Memory B cell (primary cell): ENCODE data around the gene ANO8.
"Not testable (repeated sequence)": the region's sequence is repeated elsewhere in the genome, so short reads cannot be mapped to it uniquely, and the experiment has no call there.

Experiments used
- ATAC-seq: fragments of 150-1000 bp; cut with Tn5 transposase; 2 replicates; pipeline ENCODE4 v1.10.0; 2021; ENCODE audit warnings: low read depth, mild to moderate bottlenecking, moderate library complexity
- DNase-seq, 2 donors: peaks; one replicate each; pipeline ENCODE4 v3.0.0; 2022; ENCODE audit warnings: low spot score in 2 of 2
- H3K27ac Mint-ChIP-seq: one replicate; pipeline ENCODE4 v1.8.0; 2022; ENCODE audit warnings: mild to moderate bottlenecking, moderate library complexity, mixed read lengths
- H3K27me3 Mint-ChIP-seq: one replicate; pipeline ENCODE4 v1.8.0; 2022; ENCODE audit warnings: mixed read lengths
- H3K36me3 Mint-ChIP-seq: one replicate; pipeline ENCODE4 v1.8.0; 2022; ENCODE audit warnings: mild to moderate bottlenecking, mixed read lengths
- H3K4me1 Mint-ChIP-seq: one replicate; pipeline ENCODE4 v1.8.0; 2022; ENCODE audit warnings: mixed read lengths
- H3K4me3 Mint-ChIP-seq: one replicate; pipeline ENCODE4 v1.8.0; 2022; ENCODE audit warnings: mild to moderate bottlenecking, moderate library complexity, mixed read lengths
- H3K9me3 Mint-ChIP-seq: one replicate; pipeline ENCODE4 v1.8.0; 2022; ENCODE audit warnings: mixed read lengths

Gene ANO8

GRCh38 chr19:17303167-17303939, 31.3 kb downstream of the ANO8 start, which contains the start of gene ABHD8:
Gene ABHD8, minus strand, starts transcription at chr19:17303425. Its CDS starts 1,809 bp downstream, at chr19:17301616.
- DNase-seq (peak; percentile 92 to 93), ATAC-seq (peak; percentile 67)
- peak within 1 kb of the TSS; percentile 37 for H3K27ac Mint-ChIP-seq
- H3K4me1 Mint-ChIP-seq: peaks cover 21% of the 10 kb centered on the region
- peak within 1 kb of the TSS; percentile 78 for H3K4me3 Mint-ChIP-seq
- no peaks in the 10 kb centered on the region for H3K27me3 Mint-ChIP-seq
- no peaks in the 10 kb centered on the region for H3K36me3 Mint-ChIP-seq
- no peaks in the 10 kb centered on the region for H3K9me3 Mint-ChIP-seq

- ATAC-seq: no peak
Measured at GRCh38 chr19:17302391-17303166, 32.1 kb downstream of the ANO8 start.

GRCh38 chr19:17300992-17301619, 33.5 kb downstream of the ANO8 start:
- Mint-ChIP-seq H3K27ac (no peak overlapping the region), H3K9me3 (no peaks in the 10 kb centered on the region), H3K4me3 (no peak overlapping the region), H3K36me3 (no peaks in the 10 kb centered on the region), H3K27me3 (no peaks in the 10 kb centered on the region), H3K4me1 (peaks cover 13% of the 10 kb centered on the region)
- ATAC-seq (no peak), DNase-seq (no peak)

More at GRCh38 chr19:17302391-17303166, 32.1 kb downstream of the ANO8 start:
- H3K4me3 Mint-ChIP-seq: peak overlapping the region; percentile 78
- H3K36me3 Mint-ChIP-seq: no peaks in the 10 kb centered on the region
- H3K9me3 Mint-ChIP-seq: no peaks in the 10 kb centered on the region
- DNase-seq: peak in 1 of 2 donors; percentile 55
- H3K27me3 Mint-ChIP-seq: no peaks in the 10 kb centered on the region
- no peak overlapping the region for H3K27ac Mint-ChIP-seq
- peaks cover 16% of the 10 kb centered on the region for H3K4me1 Mint-ChIP-seq

GRCh38 chr19:17296976-17297375, 37.7 kb downstream of the ANO8 start:
- DNase-seq (no peak), ATAC-seq (no peak)
- Mint-ChIP-seq H3K27ac (no peak overlapping the region), H3K27me3 (no peaks in the 10 kb centered on the region), H3K4me3 (no peak overlapping the region), H3K9me3 (no peaks in the 10 kb centered on the region), H3K36me3 (no peaks in the 10 kb centered on the region), H3K4me1 (peaks cover 4% of the 10 kb centered on the region)

GRCh38 chr19:17296273-17296672, 38.4 kb downstream of the ANO8 start:
- Mint-ChIP-seq H3K27me3 (no peaks in the 10 kb centered on the region), H3K9me3 (no peaks in the 10 kb centered on the region), H3K4me1 (peaks cover 5% of the 10 kb centered on the region), H3K4me3 (no peak overlapping the region), H3K36me3 (no peaks in the 10 kb centered on the region), H3K27ac (no peak overlapping the region)
- no peak for ATAC-seq
- DNase-seq: no peak

- H3K4me3 Mint-ChIP-seq, H3K4me1 Mint-ChIP-seq, H3K27ac Mint-ChIP-seq, DNase-seq, H3K9me3 Mint-ChIP-seq, ATAC-seq, H3K27me3 Mint-ChIP-seq, H3K36me3 Mint-ChIP-seq: not testable (repeated sequence)
Measured at GRCh38 chr19:17295551-17295950, 39.1 kb downstream of the ANO8 start.

GRCh38 chr19:17294051-17294891, 40.4 kb downstream of the ANO8 start:
- DNase-seq: peak; percentile 60 to 82
- peak; percentile 26 for ATAC-seq
- no peaks in the 10 kb centered on the region for H3K27me3 Mint-ChIP-seq
- peaks cover 5% of the 10 kb centered on the region for H3K4me1 Mint-ChIP-seq
- H3K4me3 Mint-ChIP-seq: no peak overlapping the region
- no peaks in the 10 kb centered on the region for H3K9me3 Mint-ChIP-seq
- H3K36me3 Mint-ChIP-seq: no peaks in the 10 kb centered on the region
- H3K27ac Mint-ChIP-seq: no peak overlapping the region

- DNase-seq (no peak), ATAC-seq (no peak)
- no peaks in the 10 kb centered on the region for H3K27me3 Mint-ChIP-seq
- H3K36me3 Mint-ChIP-seq: no peaks in the 10 kb centered on the region
- no peaks in the 10 kb centered on the region for H3K9me3 Mint-ChIP-seq
- H3K27ac Mint-ChIP-seq: no peak overlapping the region
- H3K4me1 Mint-ChIP-seq: peaks cover 5% of the 10 kb centered on the region
- H3K4me3 Mint-ChIP-seq: no peak overlapping the region
Measured at GRCh38 chr19:17293605-17294004, 41.0 kb downstream of the ANO8 start.

GRCh38 chr19:17292301-17293074, 42.2 kb downstream of the ANO8 start:
- H3K9me3 Mint-ChIP-seq: no peaks in the 10 kb centered on the region
- DNase-seq (peak; percentile 81 to 87), ATAC-seq (peak; percentile 89)
- no peaks in the 10 kb centered on the region for H3K36me3 Mint-ChIP-seq
- H3K27ac Mint-ChIP-seq: no peak overlapping the region
- no peaks in the 10 kb centered on the region for H3K27me3 Mint-ChIP-seq
- peaks cover 5% of the 10 kb centered on the region for H3K4me1 Mint-ChIP-seq
- peak overlapping the region; percentile 82 for H3K4me3 Mint-ChIP-seq

- Mint-ChIP-seq H3K36me3 (no peaks in the 10 kb centered on the region), H3K9me3 (no peaks in the 10 kb centered on the region), H3K27ac (no peak overlapping the region), H3K4me3 (no peak overlapping the region), H3K4me1 (peaks cover 5% of the 10 kb centered on the region), H3K27me3 (no peaks in the 10 kb centered on the region)
- DNase-seq (peak in 1 of 2 donors; percentile 56), ATAC-seq (no peak)
Measured at GRCh38 chr19:17289489-17289888, 45.2 kb downstream of the ANO8 start.

GRCh38 chr19:17286752-17287151, 47.9 kb downstream of the ANO8 start:
- Mint-ChIP-seq H3K4me3 (no peak overlapping the region), H3K27me3 (no peaks in the 10 kb centered on the region), H3K4me1 (peaks cover 5% of the 10 kb centered on the region), H3K9me3 (no peaks in the 10 kb centered on the region), H3K27ac (no peak overlapping the region), H3K36me3 (no peaks in the 10 kb centered on the region)
- no peak for ATAC-seq
- no peak for DNase-seq

GRCh38 chr19:17286263-17286662, 48.4 kb downstream of the ANO8 start:
- Mint-ChIP-seq H3K4me3 (no peak overlapping the region), H3K36me3 (no peaks in the 10 kb centered on the region), H3K27ac (no peak overlapping the region), H3K9me3 (no peaks in the 10 kb centered on the region), H3K4me1 (peaks cover 8% of the 10 kb centered on the region), H3K27me3 (no peaks in the 10 kb centered on the region)
- DNase-seq (no peak), ATAC-seq (no peak)
